Measurements from ENCODE around the gene GGA3. TPM values are rescaled to one million over a fixed set of nuclear protein-coding genes. Genes with fewer than 3 reads are reported as not detected.
"Not testable (repeated sequence)": the region's sequence is repeated elsewhere in the genome, so short reads cannot be mapped to it uniquely, and the experiment has no call there.

The GGA3 gene
- total RNA-seq, 1 donor from 2014 or later = 9.9 TPM

DNA sequence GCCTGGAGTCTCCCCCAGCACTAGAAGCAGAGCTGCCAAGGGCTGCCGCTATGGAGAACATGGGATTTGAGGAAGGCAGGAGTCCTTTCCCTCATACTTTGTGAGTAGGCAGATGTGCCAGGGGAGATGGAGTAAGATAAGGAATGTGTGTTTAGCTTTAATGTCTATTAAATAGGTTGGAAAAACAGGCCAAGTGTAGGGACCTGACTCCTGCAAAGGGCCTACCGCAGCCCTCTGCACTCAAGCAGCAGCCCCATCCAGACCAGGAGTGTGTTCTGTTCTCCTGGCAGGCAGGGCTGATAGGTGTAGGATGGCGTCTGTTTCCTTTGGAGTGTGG lies 11.4 kb upstream of the GGA3 start:
- no peak for DNase-seq

GRCh38 chr17:75271955-75272847 lies 10.8 kb upstream of the GGA3 start:
- DNase-seq = no peak

DNA sequence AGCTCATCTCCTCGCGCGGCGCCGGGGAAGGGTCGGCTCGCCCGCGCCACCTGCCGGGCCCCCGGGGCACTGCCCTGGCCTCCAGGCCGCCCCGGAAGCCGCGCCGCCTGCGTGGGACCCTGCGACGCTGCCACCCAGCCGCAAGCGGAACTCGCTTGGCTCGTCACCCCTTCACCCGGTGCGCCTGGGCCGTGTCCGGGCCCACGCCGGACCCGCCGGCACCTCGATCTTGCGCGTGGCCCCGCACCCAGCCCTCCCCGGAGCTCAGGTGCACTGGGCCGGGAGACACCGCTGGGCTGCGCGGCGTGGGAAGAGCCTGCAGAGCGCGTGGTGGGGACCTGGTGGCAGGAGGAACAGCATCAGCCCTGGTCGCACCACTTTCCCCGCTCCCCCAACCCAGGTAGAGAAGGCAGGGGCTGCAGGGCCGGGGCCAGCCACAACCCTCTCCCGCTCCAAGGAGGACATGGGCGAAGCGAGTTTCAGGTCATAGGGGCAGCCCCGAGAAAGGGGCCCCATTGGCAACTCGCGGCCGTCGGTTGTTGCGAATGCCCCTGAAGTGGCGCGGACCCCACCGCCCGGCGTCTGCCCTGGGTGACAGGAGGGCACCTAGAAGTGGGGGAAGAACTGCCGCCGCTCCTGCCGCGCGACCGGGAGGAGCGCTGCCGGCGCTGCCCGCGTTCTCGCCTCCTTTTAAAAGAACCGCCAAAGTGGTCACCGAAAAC lies 10.0 kb upstream of the GGA3 start:
- DNase-seq = peak; percentile 49

DNA sequence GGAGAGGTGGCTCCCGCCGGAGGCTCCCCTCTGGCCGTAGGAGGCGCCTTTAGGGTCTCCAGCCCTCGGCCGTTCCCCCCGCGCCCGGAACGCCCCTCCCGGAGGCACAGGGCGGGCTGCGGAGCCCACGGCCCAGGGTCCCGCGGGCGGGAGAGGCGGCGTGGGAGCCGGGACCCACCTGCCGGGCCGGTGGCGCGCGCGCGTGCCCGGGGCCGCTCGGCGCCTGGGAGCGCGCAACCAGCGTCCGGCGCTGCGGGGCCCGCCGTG lies 9.5 kb upstream of the GGA3 start, which contains the start of gene MIF4GD:
Gene MIF4GD (minus strand): TSS at position 266 of the 267 bp plus-strand sequence. CDS start 1,036 bp downstream, outside the sequence.
- DNase-seq = no peak

DNA sequence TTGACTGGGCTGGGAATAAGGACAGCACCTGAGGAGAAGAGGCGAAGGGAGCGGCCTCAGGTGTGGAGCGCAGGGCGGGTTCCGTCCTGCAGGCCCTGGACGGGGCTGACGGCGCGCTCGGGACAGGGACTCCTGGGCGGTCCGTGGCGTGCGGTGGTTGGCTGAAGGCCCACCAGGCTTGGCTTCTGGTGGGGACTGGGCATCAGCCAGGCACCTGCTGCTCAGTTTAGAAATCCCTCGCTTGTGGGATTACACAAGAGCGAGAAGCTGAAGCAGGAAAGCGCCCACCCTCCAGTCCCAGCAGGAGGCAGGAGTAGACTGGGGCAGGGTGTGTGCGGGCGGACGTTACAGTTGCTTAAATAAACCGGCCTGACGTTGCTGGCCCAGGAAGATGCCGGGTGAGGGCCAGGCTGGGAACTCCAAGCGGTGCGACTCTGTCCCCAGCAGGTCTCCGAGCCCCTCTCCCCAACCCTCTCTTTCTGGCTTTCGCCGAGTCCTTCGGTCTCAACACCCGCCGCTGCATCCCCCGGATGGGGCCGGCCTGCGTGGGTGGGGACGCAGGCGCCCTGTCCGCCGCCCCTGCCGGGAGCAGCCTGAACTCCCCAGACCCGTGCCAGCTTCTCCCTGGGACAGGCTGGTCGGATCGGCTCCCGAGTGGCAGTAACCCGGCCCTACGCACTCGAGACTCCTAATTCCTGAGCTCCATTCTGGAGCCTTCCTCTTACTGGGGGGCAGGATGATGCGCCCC lies 9.0 kb upstream of the GGA3 start:
- peak; percentile 29 for DNase-seq

DNA sequence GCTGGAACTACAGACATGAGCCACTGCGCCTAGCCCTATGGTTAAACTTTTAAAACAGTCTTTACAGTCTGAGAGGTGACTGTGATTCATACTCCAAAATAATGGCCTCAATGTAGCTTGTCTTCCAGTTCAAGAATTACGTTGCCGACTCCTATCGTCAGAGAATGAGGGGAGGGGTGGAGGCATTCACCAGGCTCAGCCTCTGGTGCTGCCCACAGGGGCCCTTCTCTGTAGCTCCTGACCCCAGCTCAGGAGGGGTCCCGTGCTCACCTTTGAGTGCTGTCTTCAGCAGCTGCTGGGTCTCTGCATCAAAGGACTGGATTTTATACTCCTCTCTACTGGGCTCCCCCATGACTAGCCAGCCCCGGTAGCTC lies 8.4 kb upstream of the GGA3 start:
- DNase-seq = no peak

DNA sequence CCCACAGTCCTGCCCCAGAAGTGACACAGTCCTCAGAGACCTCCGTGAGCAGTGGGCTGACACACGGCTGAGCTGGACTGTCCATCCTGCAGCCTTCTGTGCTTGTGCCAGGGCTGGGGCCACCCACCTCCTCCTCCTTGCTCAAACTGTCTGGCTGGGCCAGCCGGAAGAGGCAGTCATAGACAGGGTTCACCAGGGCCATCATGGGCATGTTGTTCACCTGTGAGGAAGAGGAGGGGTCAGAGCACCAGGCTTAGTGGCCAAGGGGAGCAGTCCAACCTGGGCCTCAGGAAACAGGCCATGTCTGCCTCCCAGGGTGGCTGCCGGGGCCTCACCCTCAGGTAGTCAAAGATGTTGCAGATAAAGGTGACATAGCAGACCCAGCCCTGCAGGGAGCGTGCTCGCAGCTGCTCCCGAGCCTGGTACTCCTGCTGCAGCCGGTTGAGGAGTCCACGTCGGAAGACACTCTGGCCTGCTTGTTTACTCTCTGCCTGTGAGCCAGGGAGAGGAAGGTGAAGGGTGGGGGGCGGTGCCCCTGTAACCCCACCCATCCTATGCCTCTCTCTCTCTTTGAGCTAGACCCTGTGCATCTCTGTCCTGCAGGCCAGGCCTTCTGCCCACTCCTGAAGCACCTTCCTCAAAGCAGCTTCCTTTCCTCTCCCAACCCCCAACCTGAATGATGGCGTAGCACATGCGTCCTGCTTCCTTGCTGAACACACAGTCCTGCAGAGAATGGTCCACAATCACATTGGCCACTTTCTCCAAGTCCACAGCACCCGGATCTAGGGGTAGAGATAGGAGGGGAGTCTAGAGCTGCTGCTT lies 6.2 kb upstream of the GGA3 start:
- DNase-seq = no peak

GRCh38 chr17:75267153-75267410 lies 5.7 kb upstream of the GGA3 start:
- DNase-seq = no peak

DNA sequence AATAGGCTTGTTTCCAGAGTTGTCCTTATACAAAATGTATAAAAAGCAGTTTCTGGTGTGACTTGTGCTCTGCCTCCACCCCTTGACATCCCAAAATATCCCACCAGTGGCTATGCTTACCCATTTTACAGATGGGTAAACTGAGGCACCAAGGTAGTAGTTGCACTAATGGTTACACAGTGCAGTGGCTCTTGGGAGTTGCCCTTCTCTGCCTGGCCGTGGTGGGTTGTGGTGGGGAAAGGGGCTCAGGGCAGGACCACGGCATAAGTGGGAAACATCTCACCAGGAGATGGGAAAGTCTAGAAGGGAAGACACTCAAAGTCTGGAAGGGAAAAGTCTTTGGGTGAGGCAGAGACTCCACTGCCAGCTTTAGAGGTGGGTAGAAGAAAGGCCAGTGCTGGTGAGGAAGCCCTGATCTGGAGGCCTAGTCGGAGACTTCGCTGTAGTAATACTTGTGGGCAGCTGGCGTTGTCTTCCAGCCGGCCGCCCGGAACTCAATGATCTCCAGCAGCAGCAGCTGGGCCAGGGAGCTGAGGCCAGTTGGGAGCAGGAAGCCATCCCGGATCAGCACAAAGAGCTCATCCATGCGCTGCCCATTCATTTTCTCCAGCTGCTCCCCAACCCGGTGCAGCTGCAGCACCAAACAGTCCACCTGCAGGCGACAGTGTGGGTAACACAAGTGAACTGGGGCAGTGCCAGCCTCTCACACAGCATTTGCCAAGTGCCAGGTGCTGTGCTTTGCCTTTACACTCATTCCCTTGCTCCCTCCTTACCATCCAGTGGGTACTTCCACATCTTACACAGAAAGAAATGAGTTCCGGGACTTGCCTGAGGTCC lies 5.1 kb upstream of the GGA3 start:
- no peak for DNase-seq

DNA sequence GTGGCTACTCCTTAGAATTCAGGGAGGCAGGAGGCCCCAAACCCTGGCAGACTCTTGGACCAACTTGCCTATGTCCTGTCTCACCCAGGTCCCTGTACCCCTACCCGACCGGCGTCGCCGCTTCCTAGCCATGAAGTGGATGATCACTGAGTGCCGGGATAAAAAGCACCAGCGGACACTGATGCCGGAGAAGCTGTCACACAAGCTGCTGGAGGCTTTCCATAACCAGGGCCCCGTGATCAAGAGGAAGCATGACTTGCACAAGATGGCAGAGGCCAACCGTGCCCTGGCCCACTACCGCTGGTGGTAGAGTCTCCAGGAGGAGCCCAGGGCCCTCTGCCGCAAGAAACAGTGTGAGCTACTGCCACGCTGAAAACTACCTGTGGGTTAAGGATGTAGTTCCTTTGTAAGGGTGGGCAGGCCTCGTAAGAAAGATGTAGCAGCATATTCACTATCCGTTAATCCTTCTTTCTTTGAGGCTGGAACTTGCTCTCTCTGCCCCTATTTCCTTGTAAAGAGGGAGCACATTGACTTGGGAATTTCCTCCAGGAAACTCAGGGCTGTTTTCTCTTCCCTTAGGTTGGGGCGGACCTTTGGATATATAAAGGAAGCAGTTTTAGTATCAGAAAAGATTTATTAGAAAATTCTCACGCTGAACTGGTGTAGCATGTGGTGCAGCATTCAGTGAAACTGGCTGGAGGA lies 4.4 kb upstream of the GGA3 start:
- DNase-seq = no peak

- DNase-seq = no peak
Observed at GRCh38 chr17:75263055-75263454, 1.6 kb upstream of the GGA3 start.

DNA sequence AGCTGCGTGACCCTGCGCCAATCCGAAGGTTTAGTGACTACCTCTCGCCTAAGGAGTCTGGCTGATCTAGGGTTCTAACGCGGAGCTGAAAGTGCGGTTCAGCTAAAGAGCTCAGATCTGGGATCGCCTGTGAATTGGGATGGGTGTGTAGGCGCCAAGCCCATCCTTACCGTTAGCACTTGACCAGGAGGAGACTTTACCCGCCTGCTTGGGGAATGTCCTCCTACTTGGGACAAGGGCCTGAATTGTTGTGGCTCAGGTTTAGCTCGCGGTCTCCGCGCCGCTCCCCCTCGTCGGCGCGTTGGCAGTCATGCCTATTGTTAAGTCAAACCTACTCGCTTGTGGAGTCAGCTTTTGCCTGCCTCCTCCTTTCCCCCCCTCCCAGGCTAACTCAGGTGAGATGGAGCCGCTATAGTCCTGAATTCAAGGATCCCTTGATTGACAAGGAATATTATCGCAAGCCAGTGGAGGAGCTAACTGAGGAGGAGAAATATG lies 753 bp upstream of the GGA3 start:
- DNase-seq = no peak

DNA sequence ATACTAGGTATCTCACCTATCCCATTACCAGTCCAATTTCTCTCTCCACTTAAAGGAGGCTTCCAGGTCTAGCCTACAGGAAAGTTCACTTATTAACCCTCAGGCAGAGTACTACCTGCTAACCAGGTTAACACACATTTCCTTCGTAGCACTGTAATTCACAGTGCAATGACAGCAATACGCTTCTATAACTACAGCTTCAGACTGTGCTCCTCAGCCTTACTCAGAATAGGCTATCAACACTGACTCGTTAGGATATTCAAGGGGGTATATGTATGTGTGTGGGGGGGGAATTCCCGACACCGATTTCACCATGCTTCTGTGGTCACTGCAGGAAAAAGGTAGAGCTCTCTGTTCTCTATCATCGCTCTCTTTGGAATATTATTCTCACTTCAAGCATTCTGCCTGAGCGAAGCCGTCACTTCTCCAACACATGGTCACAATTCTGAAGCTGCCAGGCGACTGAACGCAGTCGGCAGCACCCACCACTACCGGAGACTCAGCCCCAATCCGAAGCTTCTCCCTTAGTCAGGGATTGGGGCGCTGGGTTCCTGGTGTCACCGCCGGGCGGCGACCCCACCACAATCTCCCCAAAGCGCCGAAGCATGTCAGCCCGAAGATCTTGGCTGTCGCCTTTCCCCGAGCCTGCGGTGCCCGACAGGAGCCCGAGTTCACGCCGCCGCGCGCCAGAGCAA lies 618 bp downstream of the GGA3 start:
- no peak for DNase-seq

- DNase-seq = not testable (repeated sequence)
Observed at GRCh38 chr17:75257228-75257627, 4.2 kb downstream of the GGA3 start.

DNA sequence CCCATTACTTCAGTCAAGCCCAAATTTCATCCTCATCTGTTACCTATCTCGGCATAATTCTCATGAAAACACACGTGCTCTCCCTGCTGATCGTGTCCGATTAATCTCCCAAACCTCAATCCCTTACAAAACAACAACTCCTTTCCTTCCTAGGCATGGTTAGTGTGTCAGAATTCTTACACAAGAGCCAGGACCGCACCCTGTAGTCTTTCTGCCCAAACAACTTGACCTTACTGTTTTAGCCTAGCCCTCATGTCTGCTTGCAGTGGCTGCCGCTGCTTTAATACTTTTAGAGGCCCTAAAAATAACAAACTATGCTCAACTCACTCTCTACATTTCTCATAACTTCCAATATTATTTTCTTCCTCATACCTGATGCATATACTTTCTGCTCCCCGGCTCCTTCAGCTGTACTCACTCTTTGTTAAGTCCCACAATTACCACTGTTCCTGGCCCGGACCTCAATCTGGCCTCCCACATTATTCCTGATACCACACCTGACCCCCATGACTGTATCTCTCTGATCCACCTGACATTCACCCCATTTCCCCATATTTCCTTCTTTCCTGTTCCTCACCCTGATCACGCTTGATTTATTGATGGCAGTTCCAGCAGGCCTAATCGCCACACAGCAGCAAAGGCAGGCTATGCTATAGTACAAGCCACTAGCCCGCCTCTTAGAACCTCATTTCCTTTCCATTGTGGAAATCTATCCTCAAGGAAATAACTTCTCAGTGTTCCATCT lies 5.3 kb downstream of the GGA3 start:
- not testable (repeated sequence) for DNase-seq

GRCh38 chr17:75252039-75252816 lies 9.2 kb downstream of the GGA3 start:
- DNase-seq = no peak

- DNase-seq = no peak
Observed at GRCh38 chr17:75250009-75250471, 11.4 kb downstream of the GGA3 start.

DNA sequence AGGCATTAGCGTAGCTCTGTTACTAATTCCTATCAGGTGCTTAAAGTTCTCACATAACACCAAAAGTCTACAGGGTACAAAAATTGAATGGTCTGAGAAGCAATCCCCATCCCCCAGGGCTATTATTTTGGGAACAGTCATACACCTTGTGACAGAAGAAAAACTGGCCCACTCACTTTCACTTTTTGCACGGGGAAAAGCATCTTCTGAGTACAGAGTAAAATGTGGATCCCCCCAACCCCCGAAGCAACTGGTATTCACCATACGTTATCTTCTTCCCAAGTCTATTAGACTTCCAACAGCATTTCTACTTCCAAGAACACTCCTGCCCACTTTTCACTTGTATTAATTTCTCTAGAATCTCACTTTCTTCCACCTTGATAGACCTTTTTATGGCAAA lies 11.8 kb downstream of the GGA3 start:
- DNase-seq = no peak

DNA sequence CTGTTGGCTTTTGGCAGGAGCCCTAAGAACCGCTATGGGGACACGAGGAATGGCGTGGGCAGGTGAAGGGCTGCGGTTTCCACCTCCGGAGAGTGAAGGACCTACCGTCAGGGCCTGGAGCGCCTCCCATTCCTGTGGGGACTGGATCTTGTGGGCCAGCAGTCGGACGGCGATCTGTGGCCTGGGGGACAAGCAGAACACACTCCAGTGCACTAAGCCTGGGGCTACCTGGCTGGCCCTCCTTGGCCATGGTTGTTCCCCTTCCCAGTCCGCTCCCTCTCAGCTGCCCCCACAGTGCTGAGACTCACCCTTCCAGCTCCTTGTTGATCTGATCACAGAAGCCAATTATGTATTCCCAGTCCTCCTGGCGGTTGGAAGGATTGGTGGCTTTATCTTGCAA lies 15.0 kb downstream of the GGA3 start:
- DNase-seq = no peak
